ENCODE measurements around the gene RAD54L.
"Not testable (repeated sequence)": the region's sequence is repeated elsewhere in the genome, so short reads cannot be mapped to it uniquely, and the experiment has no call there.

The RAD54L gene

GRCh38 chr1:46310321-46310720 is 62.8 kb downstream of the RAD54L start:
- H3K4me3 ChIP-seq = no peak overlapping the region
- H3K27ac ChIP-seq = no peak overlapping the region
- TF ChIP-seq CTCF (IDR thresholded peaks at IDR 0.05) = no peak
- DNase-seq (ENCODE audit: low spot score) = no peak

GRCh38 chr1:46315669-46316403 is 68.3 kb downstream of the RAD54L start:
- Histone ChIP-seq H3K4me3 (no peak overlapping the region), H3K27ac (no peak overlapping the region)
- TF ChIP-seq CTCF (IDR thresholded peaks at IDR 0.05) = no peak
- no peak for DNase-seq (ENCODE audit: low spot score)

- DNase-seq (ENCODE audit: low spot score) = no peak
- no peak overlapping the region for H3K27ac ChIP-seq
- TF ChIP-seq CTCF (IDR thresholded peaks at IDR 0.05) = no peak
- H3K4me3 ChIP-seq = no peak overlapping the region
Observed at GRCh38 chr1:46317323-46317722, 69.8 kb downstream of the RAD54L start.

GRCh38 chr1:46319301-46319700 is 71.7 kb downstream of the RAD54L start:
- DNase-seq (ENCODE audit: low spot score); H3K4me3 ChIP-seq: not testable (repeated sequence)

GRCh38 chr1:46319960-46320914 is 72.7 kb downstream of the RAD54L start:
- H3K27ac ChIP-seq; DNase-seq (ENCODE audit: low spot score); H3K4me3 ChIP-seq: not testable (repeated sequence)

More at GRCh38 chr1:46319301-46319700, 71.7 kb downstream of the RAD54L start:
- H3K27ac ChIP-seq = not testable (repeated sequence)

- not testable (repeated sequence) for DNase-seq (ENCODE audit: low spot score); H3K27ac ChIP-seq; H3K4me3 ChIP-seq
Observed at GRCh38 chr1:46322191-46322590, 74.6 kb downstream of the RAD54L start.

GRCh38 chr1:46325285-46326076 is 77.9 kb downstream of the RAD54L start:
- not testable (repeated sequence) for DNase-seq (ENCODE audit: low spot score); H3K27ac ChIP-seq; H3K4me3 ChIP-seq

All from coronary artery (tissue), 2 donors.